NT2/D1 (cell line): ENCODE results near the gene KRTAP12-1.

ENCODE experiments used
- DNase-seq: peaks from one replicate; pipeline ENCODE4 v3.0.0-alpha.2; 2011; ENCODE audit warnings: low read depth, low spot score
- H3K27me3 ChIP-seq: 2 replicates; pipeline ENCODE4 v1.6.0; 2011; ENCODE audit warnings: mild to moderate bottlenecking; ENCODE audit not compliant: insufficient read length, insufficient read depth
- H3K36me3 ChIP-seq: 2 replicates; pipeline ENCODE4 v1.6.1; 2011; ENCODE audit warnings: mild to moderate bottlenecking, low read length, mixed read lengths; ENCODE audit not compliant: insufficient read depth, insufficient read length
- H3K4me1 ChIP-seq: 2 replicates; pipeline ENCODE4 v1.5.1; 2011; ENCODE audit not compliant: insufficient read depth, insufficient read length
- H3K4me3 ChIP-seq: 2 replicates; pipeline ENCODE4 v1.5.1; 2011; ENCODE audit warnings: low read depth; ENCODE audit not compliant: insufficient read length
- H3K9ac ChIP-seq: 2 replicates; pipeline ENCODE4 v1.6.0; 2011; ENCODE audit warnings: low read depth; ENCODE audit not compliant: insufficient read length
- H3K9me3 ChIP-seq: 2 replicates; pipeline ENCODE4 v1.5.1; 2011; ENCODE audit warnings: mild to moderate bottlenecking, low read length; ENCODE audit not compliant: insufficient read depth
- SUZ12 ChIP-seq: IDR thresholded peaks from 2 replicates; pipeline ENCODE4 v1.6.1; 2011; ENCODE audit not compliant: insufficient read length, insufficient read depth; ENCODE audit errors: extremely low read depth
- YY1 ChIP-seq: IDR thresholded peaks from 2 replicates; pipeline ENCODE4 v1.6.1; 2011; ENCODE audit not compliant: insufficient read length, insufficient read depth
- ZNF274 ChIP-seq: IDR thresholded peaks from 2 replicates; pipeline ENCODE4 v1.6.1; 2011; ENCODE audit warnings: mild to moderate bottlenecking, low read depth, low read length

Gene KRTAP12-1

GRCh38 chr21:44658913-44659595 lies 22.9 kb downstream of the KRTAP12-1 start:
- Histone ChIP-seq H3K4me3 (no peak overlapping the region), H3K4me1 (peaks cover 6% of the 10 kb centered on the region), H3K9ac (no peak overlapping the region), H3K9me3 (peaks cover 18% of the 10 kb centered on the region), H3K36me3 (no peaks in the 10 kb centered on the region), H3K27me3 (no peaks in the 10 kb centered on the region)
- DNase-seq: no peak
- TF ChIP-seq YY1 (no peak), ZNF274 (no peak), SUZ12 (no peak)

GRCh38 chr21:44658541-44658910 lies 23.4 kb downstream of the KRTAP12-1 start:
- H3K9ac ChIP-seq: no peak overlapping the region
- H3K27me3 ChIP-seq: no peaks in the 10 kb centered on the region
- peaks cover 6% of the 10 kb centered on the region for H3K4me1 ChIP-seq
- no peak for DNase-seq
- no peak for TF ChIP-seq YY1
- no peak for TF ChIP-seq ZNF274
- no peak for TF ChIP-seq SUZ12
- H3K9me3 ChIP-seq: peaks cover 12% of the 10 kb centered on the region
- no peaks in the 10 kb centered on the region for H3K36me3 ChIP-seq
- H3K4me3 ChIP-seq: no peak overlapping the region

- H3K4me1 ChIP-seq: peaks cover 6% of the 10 kb centered on the region
- no peaks in the 10 kb centered on the region for H3K27me3 ChIP-seq
- TF ChIP-seq ZNF274 (no peak), SUZ12 (no peak), YY1 (no peak)
- H3K4me3 ChIP-seq: no peak within 1 kb of the TSS
- H3K9ac ChIP-seq: no peak within 1 kb of the TSS
- no peak for DNase-seq
- no peaks in the 10 kb centered on the region for H3K36me3 ChIP-seq
- peaks cover 8% of the 10 kb centered on the region for H3K9me3 ChIP-seq
Measured at GRCh38 chr21:44657635-44658540, 24.1 kb downstream of the KRTAP12-1 start, which contains the start of gene KRTAP12-3. TSS of gene KRTAP12-3 (plus strand) at chr21:44657932. CDS start at chr21:44657980, 48 bp downstream.

GRCh38 chr21:44656868-44657267 lies 25.1 kb downstream of the KRTAP12-1 start:
- no peak for TF ChIP-seq YY1
- TF ChIP-seq SUZ12: no peak
- TF ChIP-seq ZNF274: no peak
- peaks cover 8% of the 10 kb centered on the region; the same call in 1 of the 2 replicates for H3K9me3 ChIP-seq
- H3K9ac ChIP-seq: no peak overlapping the region
- no peaks in the 10 kb centered on the region for H3K36me3 ChIP-seq
- H3K4me1 ChIP-seq: peaks cover 6% of the 10 kb centered on the region
- no peak overlapping the region for H3K4me3 ChIP-seq
- DNase-seq: no peak
- H3K27me3 ChIP-seq: no peaks in the 10 kb centered on the region

GRCh38 chr21:44654576-44655175 lies 27.3 kb downstream of the KRTAP12-1 start, which contains the start of gene KRTAP12-4:
TSS of gene KRTAP12-4 (minus strand) at chr21:44654659. CDS start at chr21:44654614, 45 bp downstream.
- peaks cover 6% of the 10 kb centered on the region for H3K4me1 ChIP-seq
- H3K4me3 ChIP-seq: no peak within 1 kb of the TSS
- H3K27me3 ChIP-seq: no peaks in the 10 kb centered on the region
- no peak within 1 kb of the TSS for H3K9ac ChIP-seq
- H3K36me3 ChIP-seq: no peaks in the 10 kb centered on the region
- DNase-seq: no peak
- TF ChIP-seq ZNF274: no peak
- no peak for TF ChIP-seq SUZ12
- no peak for TF ChIP-seq YY1
- H3K9me3 ChIP-seq: peaks cover 8% of the 10 kb centered on the region; the same call in 1 of the 2 replicates

- H3K4me3 ChIP-seq: no peak overlapping the region
- no peak overlapping the region for H3K9ac ChIP-seq
- H3K27me3 ChIP-seq: no peaks in the 10 kb centered on the region
- H3K9me3 ChIP-seq: peaks cover 8% of the 10 kb centered on the region; the same call in 1 of the 2 replicates
- H3K36me3 ChIP-seq: no peaks in the 10 kb centered on the region
- TF ChIP-seq SUZ12: no peak
- TF ChIP-seq ZNF274: no peak
- TF ChIP-seq YY1: no peak
- no peak for DNase-seq
- H3K4me1 ChIP-seq: peaks cover 6% of the 10 kb centered on the region
Measured at GRCh38 chr21:44653656-44654575, 28.0 kb downstream of the KRTAP12-1 start.
